Measurements from ENCODE around the gene UNC79. TPM values are rescaled to one million over a fixed set of nuclear protein-coding genes. Genes with fewer than 3 reads are reported as not detected.

Gene UNC79
- total RNA-seq, 1 experiment from 2014 or later, result not detected

- no TSS peak for BruUV-seq (replicated peaks)
- no peak for TF ChIP-seq CTCF (IDR thresholded peaks at IDR 0.05; ENCODE audit: unreplicated experiment)
- H3K9me3 Mint-ChIP-seq (ENCODE audit: low read depth, unreplicated experiment), result no peaks in the 10 kb centered on the region
- intact Hi-C loops (cut with micrococcal nuclease; ENCODE audit: unreplicated experiment), result no loop called here
- peaks cover 62% of the 10 kb centered on the region for H3K27me3 Mint-ChIP-seq (ENCODE audit: unreplicated experiment)
- no peaks in the 10 kb centered on the region for H3K36me3 Mint-ChIP-seq (ENCODE audit: insufficient read depth, unreplicated experiment)
- H3K4me1 Mint-ChIP-seq (ENCODE audit: low read depth, unreplicated experiment), result no peaks in the 10 kb centered on the region
- no peak overlapping the region for H3K4me3 Mint-ChIP-seq (ENCODE audit: low read depth, unreplicated experiment)
- DNase-seq, result no peak
- no peak overlapping the region for H3K27ac Mint-ChIP-seq (ENCODE audit: unreplicated experiment)
- CTCF ChIA-PET, result no interaction called here
Measured at GRCh38 chr14:93749076-93749420, 318.3 kb downstream of the UNC79 start.

GRCh38 chr14:93751946-93752655 is 321.4 kb downstream of the UNC79 start:
- H3K36me3 Mint-ChIP-seq (ENCODE audit: insufficient read depth, unreplicated experiment), result no peaks in the 10 kb centered on the region
- no peak for TF ChIP-seq CTCF (IDR thresholded peaks at IDR 0.05; ENCODE audit: unreplicated experiment)
- no peaks in the 10 kb centered on the region for H3K4me1 Mint-ChIP-seq (ENCODE audit: low read depth, unreplicated experiment)
- DNase-seq, result no peak
- H3K27ac Mint-ChIP-seq (ENCODE audit: unreplicated experiment), result no peak overlapping the region
- H3K4me3 Mint-ChIP-seq (ENCODE audit: low read depth, unreplicated experiment), result no peak overlapping the region
- BruUV-seq (replicated peaks), result no TSS peak
- H3K9me3 Mint-ChIP-seq (ENCODE audit: low read depth, unreplicated experiment), result no peaks in the 10 kb centered on the region
- intact Hi-C loops (cut with micrococcal nuclease; ENCODE audit: unreplicated experiment), result no loop called here
- CTCF ChIA-PET, result no interaction called here
- peaks cover 68% of the 10 kb centered on the region for H3K27me3 Mint-ChIP-seq (ENCODE audit: unreplicated experiment)

GRCh38 chr14:93752980-93753561 is 322.3 kb downstream of the UNC79 start:
- H3K4me3 Mint-ChIP-seq (ENCODE audit: low read depth, unreplicated experiment), result no peak overlapping the region
- CTCF ChIA-PET, result no interaction called here
- no peaks in the 10 kb centered on the region for H3K9me3 Mint-ChIP-seq (ENCODE audit: low read depth, unreplicated experiment)
- no peak overlapping the region for H3K27ac Mint-ChIP-seq (ENCODE audit: unreplicated experiment)
- BruUV-seq (replicated peaks), result no TSS peak
- intact Hi-C loops (cut with micrococcal nuclease; ENCODE audit: unreplicated experiment), result no loop called here
- no peaks in the 10 kb centered on the region for H3K4me1 Mint-ChIP-seq (ENCODE audit: low read depth, unreplicated experiment)
- no peak for TF ChIP-seq CTCF (IDR thresholded peaks at IDR 0.05; ENCODE audit: unreplicated experiment)
- peaks cover 68% of the 10 kb centered on the region for H3K27me3 Mint-ChIP-seq (ENCODE audit: unreplicated experiment)
- no peak for DNase-seq
- no peaks in the 10 kb centered on the region for H3K36me3 Mint-ChIP-seq (ENCODE audit: insufficient read depth, unreplicated experiment)

- no peaks in the 10 kb centered on the region for H3K36me3 Mint-ChIP-seq (ENCODE audit: insufficient read depth, unreplicated experiment)
- CTCF ChIA-PET, result interaction anchor here (0.5 kb wide), 1 partner anchor 127 kb away, joined by 6 read pairs; no protein-coding TSS in a partner anchor
- TF ChIP-seq CTCF (IDR thresholded peaks at IDR 0.05; ENCODE audit: unreplicated experiment), result no peak
- no TSS peak for BruUV-seq (replicated peaks)
- H3K27me3 Mint-ChIP-seq (ENCODE audit: unreplicated experiment), result peaks cover 63% of the 10 kb centered on the region
- no peak overlapping the region for H3K4me3 Mint-ChIP-seq (ENCODE audit: low read depth, unreplicated experiment)
- H3K27ac Mint-ChIP-seq (ENCODE audit: unreplicated experiment), result no peak overlapping the region
- no peaks in the 10 kb centered on the region for H3K9me3 Mint-ChIP-seq (ENCODE audit: low read depth, unreplicated experiment)
- intact Hi-C loops (cut with micrococcal nuclease; ENCODE audit: unreplicated experiment), result no loop called here
- DNase-seq, result no peak
- H3K4me1 Mint-ChIP-seq (ENCODE audit: low read depth, unreplicated experiment), result no peaks in the 10 kb centered on the region
Measured at GRCh38 chr14:93753647-93754046, 322.9 kb downstream of the UNC79 start.
